Measurements from ENCODE around the gene CBS.
"Not testable (repeated sequence)": the region's sequence is repeated elsewhere in the genome, so short reads cannot be mapped to it uniquely, and the experiment has no call there.

CBS gene

DNA sequence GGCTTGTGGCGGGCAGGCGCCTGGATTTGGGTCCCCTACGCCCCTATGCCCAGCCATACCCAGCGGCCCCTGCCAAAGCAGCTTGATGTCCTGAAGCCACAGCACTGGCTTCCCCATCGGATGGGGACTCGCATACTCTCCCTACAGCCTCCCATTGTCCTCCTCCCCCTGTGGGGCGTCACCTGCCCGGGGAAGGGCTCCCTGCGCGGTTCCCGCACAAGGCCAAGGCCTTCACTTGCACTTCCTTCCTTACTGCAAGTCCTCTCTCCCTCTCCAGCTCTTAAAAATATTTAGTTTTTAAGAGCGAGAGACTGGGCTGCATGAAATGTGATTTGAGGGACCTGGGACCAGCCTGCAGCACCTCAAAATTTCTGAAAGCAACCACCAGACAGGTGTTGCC, 8.9 kb downstream of the CBS start:
- not testable (repeated sequence) for DNase-seq

DNA sequence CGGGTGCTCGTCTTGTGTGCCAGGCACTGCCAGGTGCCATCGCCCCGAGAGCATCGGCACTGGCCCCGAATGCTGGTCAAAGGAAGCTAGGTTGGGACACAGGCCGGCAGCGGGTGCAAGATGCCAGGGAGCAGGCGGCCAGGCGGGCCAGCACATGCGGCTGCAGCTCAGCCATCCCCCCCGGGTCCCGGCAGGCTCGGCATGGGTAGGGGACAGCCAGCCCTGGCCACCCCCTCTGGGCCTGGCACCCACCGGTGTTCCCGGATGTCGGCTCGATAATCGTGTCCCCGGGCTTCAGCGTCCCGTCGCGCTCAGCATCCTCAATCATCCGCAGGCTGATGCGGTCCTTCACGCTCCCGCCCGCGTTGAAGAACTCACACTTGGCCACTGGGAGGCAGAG, 9.6 kb downstream of the CBS start:
- DNase-seq = not testable (repeated sequence)

- DNase-seq = not testable (repeated sequence)
Measured at GRCh38 chr21:43064265-43064917, 11.2 kb downstream of the CBS start.

DNA sequence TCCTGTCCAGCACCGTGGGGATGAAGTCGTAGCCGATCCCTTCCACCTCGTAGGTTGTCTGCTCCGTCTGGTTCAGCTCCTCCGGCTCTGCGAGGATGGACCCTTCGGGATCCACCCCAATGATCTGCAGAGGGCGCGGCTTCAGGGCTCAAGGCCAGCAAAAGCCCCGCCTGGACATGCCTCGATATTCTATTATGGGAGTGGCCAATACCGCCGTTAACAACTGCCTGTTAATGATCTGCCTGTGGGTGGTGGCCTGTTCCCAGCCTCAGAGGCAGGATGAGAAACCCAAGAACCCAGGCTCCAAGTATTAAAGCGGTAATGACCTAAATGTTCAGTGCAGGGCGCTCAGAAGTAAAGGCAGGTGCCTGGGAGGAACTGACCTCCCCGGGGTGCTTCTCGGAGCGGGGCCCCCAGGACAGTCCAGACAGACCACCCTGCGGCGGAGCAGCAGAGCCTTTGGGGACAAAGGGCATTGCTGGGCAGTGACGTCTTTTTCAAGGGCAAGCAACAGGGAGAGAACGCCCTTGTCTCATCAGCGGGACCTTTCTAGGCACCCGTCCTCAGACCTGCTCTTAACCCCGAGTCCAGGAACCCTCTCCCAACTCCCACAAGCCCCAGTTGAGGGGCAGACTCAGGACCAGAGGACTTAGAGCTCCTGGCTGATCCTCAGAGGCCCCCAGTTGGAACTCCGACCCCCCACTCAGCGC, 12.5 kb downstream of the CBS start:
- not testable (repeated sequence) for DNase-seq

DNA sequence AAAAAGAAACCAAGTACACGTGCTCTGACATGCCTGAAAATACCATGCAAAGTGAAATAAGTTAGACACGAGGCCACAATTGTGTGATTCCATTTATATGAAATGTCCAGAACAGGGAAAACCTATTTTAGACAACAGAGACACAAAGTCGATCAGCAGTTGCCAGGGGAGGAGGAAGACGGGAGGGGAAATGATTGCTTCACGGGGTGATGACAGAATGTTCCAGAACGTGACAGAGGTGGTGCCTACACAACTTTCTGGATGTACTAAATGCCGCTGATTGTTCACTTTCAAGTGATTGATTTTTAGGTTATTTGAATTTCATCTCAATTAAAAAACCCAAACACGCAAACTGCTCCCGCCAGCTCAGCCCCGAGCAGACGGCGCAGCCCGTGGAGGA, 22.5 kb downstream of the CBS start:
- not testable (repeated sequence) for DNase-seq

DNA sequence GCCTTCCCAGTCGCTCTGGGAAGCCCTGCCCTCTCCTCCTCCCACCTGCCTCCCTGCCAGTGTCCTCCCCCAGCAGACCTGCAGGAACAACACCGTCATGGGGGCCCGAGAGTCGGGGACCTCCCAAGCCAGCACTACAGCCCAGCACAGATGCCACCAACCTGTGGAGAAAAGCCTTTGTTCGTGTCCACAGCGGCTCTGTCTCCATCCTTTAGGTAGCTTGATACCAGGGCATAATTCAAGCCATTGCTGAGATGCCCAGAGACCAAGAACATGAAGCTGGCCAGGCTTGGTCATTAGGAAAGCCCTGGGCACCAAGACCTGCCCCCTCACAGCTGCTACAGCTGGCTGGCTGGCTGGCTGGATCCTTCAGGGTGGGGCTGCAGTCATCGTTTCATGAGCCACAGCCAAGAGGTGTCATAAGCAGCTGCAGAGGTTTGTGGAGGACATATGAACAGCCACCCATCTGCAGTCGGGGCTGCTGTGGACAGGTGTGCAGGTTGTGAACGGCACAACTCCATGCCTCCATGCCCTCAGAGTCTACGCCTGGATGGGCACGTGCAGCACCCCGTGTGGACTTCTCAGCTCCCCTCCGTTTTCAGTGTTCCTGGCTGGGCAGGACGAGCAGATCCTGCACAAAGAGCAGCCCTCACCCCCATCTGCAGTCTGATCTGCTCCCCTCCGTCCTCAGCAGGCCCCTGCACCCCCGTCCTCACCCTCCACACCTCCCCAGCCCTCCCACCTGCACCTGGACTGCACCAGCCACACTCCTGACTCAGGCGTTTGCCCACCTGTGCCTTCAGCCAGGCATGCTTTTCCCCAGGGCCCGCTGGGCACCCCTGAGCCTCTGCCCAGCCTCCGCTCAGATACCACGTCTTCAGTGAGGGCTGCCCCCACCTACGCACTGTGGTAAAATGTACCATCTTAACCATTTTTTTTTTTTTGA, 29.5 kb downstream of the CBS start:
- DNase-seq = peak; percentile 29

- not testable (repeated sequence) for DNase-seq
Measured at GRCh38 chr21:43045165-43045875, 30.3 kb downstream of the CBS start.

- not testable (repeated sequence) for DNase-seq
Measured at GRCh38 chr21:43044547-43044946, 31.1 kb downstream of the CBS start.

DNA sequence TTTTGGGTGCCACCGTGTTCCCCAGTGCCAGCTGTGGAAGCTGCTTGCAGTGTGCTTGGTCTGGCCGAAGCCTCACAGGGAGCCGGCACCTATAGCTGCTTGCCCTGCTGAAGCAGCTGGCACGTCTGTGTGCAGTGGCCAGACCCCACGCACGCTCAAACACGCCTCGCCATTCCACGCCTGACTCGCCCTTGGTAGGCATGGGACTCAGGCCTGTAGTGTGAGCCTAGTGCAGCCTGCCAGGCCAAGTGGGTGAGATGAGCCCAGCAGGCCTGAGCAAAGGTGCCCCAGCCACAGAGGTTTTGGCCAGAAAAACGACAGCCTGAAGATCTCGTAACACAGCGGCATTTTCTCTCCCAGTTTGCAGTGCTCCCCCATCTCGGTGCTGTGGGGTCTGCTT, 32.3 kb downstream of the CBS start:
- not testable (repeated sequence) for DNase-seq

GRCh38 chr21:43042169-43042568, 33.5 kb downstream of the CBS start:
- DNase-seq = not testable (repeated sequence)

DNA sequence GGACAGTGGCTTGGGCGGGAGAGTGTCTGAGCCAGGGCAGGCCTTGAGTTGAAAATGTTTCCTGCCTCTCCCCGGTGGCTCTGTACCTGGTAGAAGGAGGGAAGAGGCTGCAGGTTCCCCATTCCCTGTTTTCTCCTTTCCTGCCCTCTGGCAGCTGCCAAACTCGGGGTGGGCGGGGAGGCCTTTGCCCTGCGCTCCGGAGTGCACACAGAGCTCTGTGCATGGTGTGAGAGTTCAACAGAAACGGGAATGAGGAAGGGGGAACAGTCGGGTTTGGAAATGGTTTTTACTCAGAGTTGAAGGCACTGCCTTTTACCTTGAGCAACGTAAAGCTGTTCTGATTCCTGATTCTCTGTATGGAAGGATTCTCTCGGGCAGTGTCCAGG, 37.0 kb downstream of the CBS start:
- not testable (repeated sequence) for DNase-seq

GRCh38 chr21:43037918-43038658, 37.5 kb downstream of the CBS start:
- not testable (repeated sequence) for DNase-seq

GRCh38 chr21:43036889-43037288, 38.7 kb downstream of the CBS start:
- not testable (repeated sequence) for DNase-seq

- no peak for DNase-seq
Measured at GRCh38 chr21:43034826-43035225, 40.8 kb downstream of the CBS start.

DNA sequence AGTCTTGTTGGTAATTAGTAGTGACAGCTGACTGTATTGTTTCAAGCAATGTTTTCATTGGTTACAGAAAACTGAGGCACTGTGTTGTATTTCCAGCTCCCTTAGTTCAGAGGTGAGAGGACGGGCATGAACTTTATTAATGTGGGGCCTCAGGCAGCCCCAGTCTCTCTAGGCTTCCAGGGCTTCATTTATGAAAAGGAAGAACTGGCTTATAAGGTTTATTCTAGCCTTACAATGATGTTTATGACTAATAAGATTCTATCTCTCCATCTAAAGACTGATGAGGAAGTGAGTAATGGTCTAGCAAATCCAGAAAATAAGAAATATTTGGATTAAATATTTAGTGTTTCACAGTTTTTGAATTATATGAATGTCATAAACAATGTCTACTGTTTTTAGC, 41.5 kb downstream of the CBS start:
- DNase-seq = no peak

DNA sequence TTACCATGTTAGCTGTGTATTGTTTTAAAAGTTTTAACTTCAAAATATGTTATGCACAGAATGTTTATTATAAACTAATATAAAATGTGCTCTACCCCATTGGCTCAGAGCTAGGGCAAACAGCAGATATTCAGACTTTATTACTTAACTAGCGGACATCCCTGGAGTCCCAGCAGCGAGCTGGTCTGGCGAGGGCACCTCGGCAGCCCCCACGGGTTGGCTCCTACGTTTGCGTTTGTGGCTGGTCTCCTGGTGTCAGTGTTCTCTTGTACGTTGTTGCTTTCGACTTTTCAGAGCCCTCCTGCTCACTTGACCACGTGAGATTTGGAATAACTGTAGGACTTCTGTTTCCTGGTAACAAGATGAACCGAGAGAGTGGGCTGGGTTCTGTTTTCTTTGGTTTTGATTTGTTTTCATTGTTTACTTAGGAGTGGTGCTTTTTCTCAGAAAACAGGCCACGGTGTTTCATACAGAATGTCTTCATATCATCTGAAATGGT, 44.5 kb downstream of the CBS start:
- DNase-seq = no peak

GRCh38 chr21:43029785-43030184, 45.9 kb downstream of the CBS start:
- DNase-seq = no peak

GRCh38 chr21:43027846-43028731, 47.5 kb downstream of the CBS start:
- no peak for DNase-seq

DNA sequence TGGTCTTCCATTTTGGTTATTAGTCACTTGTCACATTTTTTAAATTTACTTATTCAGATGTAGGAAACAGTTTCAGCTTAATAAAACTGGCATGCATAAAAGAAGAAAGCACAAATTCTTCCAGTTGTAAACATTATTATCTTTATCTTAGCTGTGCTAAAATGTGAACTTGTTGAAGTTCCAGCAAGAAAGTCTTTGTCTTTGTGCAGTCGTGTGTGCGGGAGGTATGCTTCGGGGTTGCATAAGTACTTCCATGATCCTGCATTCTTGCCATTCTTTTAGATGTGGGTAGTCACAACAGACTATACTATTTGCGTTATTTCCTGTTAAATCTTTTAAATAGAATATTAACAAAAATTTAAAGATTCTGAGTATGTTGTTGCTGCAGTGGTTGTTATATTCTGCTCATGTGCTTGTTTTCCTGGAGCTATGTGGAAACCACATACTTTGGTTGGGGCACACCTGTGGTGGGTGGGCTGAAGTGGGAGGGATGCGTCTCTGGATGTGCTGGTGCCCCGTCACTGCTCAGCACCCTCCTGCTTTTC, 49.9 kb downstream of the CBS start:
- DNase-seq = no peak

DNA sequence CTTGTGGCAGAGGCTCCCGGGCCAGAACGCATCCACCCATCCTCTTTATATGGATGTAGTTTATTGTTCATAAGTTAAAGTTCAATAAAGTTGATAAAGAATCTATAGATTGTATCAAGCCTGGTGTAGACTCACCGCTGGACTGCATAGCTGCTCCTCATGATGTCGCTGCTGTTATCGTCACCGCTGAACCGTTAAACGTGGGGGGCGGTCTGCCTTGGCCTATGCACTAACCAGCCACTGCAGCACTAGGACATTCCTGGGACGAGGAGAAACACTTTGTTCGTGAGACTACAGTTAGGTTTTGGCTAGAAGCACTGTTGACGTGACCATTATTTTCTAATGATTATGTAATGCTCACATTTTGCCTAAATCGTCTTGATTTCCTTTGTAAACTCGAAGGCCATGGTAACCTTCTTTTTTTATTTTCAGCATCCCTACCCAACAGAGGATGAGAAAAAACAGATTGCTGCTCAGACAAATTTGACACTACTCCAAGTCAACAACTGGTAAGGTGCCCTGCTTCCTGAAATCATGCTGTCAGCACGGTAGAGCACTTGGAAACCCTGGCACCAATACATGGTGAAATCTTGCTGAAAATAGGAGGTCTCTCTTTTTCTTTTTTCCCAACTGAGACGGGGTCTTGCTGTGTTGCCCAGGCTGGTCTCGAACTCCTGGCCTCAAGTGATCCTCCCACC, 51.0 kb downstream of the CBS start:
- DNase-seq = no peak

All from stimulated activated CD8-positive, alpha-beta memory T cell treated with anti-CD3 and anti-CD28 coated beads, Interleukin-4, amount 100 ng/mL, for 48 hours (primary cell).